HG03064 (cell line): ENCODE measurements around the gene ANKFN1.

Experiments
- ATAC-seq: cut with Tn5 transposase; IDR thresholded peaks from one replicate; pipeline ENCODE4 v1.9.1; 2021; ENCODE audit warnings: low read depth; ENCODE audit not compliant: unreplicated experiment

The ANKFN1 gene

DNA sequence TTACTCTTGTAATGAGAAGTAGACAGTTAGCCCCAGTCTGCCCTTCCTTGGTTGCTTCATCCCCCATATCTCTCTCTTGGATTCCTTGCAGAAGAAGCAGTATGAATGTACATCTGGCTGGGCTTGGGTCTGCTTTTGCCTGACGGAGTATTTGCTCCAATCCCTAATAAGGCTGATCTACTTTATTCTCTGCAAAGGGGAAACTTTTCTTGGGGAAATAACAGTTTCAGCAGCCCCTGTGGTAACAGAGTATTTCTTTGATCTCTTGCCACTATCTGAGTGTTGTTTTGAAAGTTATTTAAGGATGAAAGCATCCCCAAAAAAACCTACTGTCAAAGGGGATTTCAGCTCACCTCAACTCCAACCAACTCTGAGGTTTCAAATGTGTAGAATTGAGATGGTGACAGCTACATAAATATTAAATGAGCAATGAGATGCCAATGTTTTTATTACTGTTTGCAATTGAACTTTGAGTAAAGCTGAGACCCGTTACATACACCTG, 271.3 kb downstream of the ANKFN1 start:
- ATAC-seq = no peak

DNA sequence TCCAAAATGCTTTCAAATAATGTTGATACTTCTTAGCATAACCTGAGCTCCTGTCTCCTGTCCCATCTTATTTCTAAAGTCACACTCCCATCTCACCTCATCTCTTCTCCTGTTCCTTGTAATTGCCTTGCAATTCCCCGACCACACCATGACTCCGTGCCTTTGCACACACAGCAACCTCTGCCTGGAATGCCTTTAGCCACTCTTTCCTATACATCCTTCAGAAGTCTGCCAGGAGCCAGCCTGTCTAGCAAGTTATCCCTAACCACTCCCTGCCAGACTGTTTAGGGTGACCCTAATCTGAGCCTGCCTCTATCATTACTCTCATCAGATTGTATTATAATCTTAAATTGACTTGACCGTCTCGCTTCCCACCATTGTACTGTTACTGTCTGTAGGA, 272.2 kb downstream of the ANKFN1 start:
- ATAC-seq = no peak

- ATAC-seq = no peak
Measured at GRCh38 chr17:56426901-56427300, 273.6 kb downstream of the ANKFN1 start.

- no peak for ATAC-seq
Measured at GRCh38 chr17:56431736-56432135, 278.5 kb downstream of the ANKFN1 start.

- ATAC-seq = no peak
Measured at GRCh38 chr17:56432443-56432842, 279.2 kb downstream of the ANKFN1 start.

- ATAC-seq = no peak
Measured at GRCh38 chr17:56434610-56435009, 281.3 kb downstream of the ANKFN1 start.

DNA sequence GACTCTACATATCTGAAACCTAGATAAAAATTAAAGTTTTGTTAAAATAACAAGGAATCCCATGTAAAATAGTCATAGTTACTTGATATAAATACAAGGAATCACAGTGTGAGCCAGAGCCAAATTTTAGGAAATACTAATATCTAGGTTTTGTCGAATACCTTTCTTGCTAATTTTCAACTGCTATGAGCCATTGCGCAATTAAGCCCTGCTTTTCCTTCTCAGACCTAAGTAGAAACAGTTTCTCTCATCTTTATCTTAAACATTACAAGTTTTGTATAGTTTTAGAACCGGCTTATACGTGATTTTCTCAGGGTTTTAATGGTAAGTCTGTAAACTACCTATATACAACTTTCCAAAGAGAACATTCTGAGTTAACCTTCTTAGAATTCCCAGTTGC, 282.9 kb downstream of the ANKFN1 start:
- no peak for ATAC-seq

DNA sequence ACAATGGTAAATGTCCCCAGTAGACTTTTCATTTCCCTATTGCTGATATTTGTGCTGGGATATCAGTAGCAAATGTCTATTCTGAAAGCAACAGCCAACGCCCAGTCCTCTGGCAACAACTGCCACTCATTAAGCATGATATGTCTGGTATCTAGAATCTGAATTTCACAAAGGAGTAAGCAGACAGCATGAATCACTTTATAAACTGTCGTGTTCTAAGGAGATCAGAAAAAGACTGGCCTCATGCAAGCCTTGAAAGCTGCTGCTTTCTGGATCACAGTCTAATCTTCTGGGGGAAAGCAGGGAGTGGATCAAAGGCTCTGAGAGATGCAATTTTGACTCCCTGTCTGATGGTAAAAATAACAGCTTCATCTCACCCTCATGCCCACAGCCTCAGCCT, 287.1 kb downstream of the ANKFN1 start:
- no peak for ATAC-seq

DNA sequence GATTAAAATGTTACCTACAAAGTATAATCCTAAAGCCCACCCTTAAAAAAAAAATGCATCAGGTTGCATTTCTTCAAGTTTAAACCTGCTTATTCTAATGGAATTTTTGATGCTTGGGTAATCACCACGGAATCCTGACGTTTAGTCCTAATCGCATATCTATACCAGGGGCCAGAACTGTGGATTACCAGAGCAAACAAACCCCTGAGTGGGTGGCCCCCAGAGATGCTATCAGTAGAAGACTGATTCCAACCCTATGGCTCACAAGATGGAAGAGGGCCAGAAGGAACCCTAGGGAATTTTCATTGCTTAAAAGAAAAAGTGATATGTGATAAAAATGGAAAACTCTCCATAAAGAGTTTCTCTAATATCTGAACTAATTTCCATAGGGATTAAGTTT, 288.0 kb downstream of the ANKFN1 start:
- ATAC-seq = no peak

GRCh38 chr17:56445692-56446411, 292.6 kb downstream of the ANKFN1 start:
- ATAC-seq = no peak

GRCh38 chr17:56447171-56447570, 293.9 kb downstream of the ANKFN1 start:
- no peak for ATAC-seq

DNA sequence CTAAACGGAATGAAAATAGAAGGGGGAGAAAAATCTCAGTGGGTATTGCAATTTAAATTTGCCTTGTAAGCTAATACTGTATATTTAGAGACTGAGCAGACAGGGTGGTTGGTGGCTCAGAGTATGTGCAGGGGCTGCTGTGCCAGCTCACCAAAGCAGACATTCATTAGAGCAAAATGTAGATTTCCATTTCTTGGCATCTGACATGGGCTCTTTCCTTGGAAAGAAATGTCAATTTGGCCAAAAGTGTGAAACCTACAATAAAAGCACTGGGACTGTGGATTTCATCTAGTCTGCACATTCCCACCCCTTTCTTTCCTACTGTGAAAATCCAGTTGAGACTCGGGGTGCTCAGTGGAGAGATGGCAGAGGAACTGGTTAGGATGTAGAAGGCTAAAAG, 295.1 kb downstream of the ANKFN1 start:
- ATAC-seq = no peak

DNA sequence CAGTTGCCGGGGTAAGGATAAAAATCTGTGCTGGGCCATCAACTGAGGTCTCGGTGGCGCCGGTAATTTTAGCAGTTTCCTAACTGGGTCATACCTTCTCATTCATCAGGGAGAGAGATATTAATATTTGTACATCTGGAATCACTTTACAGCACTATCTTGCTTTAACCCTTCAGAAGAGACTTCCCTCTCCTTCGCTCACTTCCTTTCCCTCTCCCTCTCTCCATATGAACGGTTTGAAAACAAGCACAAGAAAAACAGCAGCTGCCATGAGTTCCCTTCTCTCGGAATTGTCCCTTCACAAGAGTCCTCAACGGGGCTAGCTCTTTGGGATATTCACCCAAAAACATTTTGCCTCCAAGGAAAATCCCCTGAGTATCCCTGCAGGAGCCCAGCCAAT, 295.9 kb downstream of the ANKFN1 start:
- ATAC-seq = no peak

GRCh38 chr17:56451629-56452028, 298.4 kb downstream of the ANKFN1 start:
- no peak for ATAC-seq

DNA sequence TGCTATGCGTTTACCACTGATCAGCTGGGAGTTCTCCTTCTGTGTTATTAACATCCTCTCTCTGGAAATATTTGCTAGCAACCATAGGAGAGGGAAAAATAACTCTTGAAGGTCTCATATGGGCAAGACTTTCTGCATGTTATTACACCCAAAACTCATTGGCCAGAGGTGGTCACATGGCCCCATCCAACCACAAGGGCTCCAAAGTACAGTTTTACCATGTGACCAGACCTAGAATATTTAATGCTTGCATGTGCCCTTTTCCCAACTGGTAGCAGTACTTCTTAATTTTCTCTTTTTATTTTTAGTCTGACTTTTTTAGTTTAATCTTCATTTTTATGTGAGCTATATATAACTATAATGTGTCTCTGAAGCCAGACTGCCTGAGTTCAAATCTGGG, 299.2 kb downstream of the ANKFN1 start:
- no peak for ATAC-seq

- ATAC-seq = no peak
Measured at GRCh38 chr17:56457501-56457900, 304.2 kb downstream of the ANKFN1 start.

DNA sequence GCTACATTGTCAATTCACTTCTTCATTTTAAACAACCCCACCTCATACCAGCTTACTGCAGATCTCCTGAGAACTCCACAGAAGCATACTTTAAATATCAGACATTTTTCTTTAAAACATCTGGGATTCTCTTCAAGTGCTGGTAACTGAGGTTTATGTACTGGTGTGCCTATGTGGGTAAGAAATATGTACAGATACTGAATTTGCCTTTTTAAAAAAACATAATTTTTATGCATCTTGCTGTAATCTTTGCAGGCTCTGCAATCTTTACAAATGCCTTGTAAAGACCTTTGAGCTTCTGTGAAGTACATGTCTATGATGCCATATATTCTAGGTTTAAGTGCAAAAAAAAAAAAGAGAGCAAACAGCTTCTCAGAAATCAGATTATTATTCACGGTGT, 312.6 kb downstream of the ANKFN1 start:
- ATAC-seq = no peak

- ATAC-seq = no peak
Measured at GRCh38 chr17:56468840-56469239, 315.6 kb downstream of the ANKFN1 start.

DNA sequence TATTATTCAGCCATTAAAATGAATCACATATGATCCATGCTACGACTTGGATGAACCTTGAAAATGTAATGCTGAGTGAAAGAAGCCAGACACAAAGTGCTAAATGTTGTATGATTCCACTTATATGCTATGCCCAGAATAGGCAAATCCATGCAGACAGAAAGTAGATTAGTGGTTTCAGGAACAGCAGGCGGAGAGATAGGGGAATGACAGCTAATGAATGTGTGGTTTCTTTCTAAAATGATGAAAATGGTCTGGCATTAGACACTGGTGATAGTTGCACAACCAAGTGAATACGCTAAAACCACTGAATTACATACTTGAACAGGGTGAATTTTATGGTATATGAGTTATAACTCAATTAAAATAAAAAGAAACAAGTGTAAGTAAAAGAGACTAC, 318.4 kb downstream of the ANKFN1 start:
- ATAC-seq = no peak

DNA sequence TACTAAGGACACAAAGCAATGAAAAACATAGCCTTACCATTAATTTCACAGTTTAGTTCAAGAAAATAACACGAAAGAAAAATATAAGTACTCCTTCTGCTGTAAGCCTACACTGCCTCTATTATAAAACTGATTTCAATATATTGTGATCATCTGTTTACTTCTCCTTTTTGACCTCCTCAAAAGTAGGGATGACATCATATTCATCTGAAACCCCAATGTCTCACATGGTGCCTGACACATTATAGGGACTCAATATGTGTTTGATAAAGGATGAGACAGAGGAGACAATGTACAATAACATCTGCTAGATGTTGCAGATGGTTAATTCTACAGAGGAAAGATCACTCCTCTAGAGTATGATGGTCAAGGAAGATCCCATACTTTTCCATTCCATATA, 321.8 kb downstream of the ANKFN1 start:
- no peak for ATAC-seq

DNA sequence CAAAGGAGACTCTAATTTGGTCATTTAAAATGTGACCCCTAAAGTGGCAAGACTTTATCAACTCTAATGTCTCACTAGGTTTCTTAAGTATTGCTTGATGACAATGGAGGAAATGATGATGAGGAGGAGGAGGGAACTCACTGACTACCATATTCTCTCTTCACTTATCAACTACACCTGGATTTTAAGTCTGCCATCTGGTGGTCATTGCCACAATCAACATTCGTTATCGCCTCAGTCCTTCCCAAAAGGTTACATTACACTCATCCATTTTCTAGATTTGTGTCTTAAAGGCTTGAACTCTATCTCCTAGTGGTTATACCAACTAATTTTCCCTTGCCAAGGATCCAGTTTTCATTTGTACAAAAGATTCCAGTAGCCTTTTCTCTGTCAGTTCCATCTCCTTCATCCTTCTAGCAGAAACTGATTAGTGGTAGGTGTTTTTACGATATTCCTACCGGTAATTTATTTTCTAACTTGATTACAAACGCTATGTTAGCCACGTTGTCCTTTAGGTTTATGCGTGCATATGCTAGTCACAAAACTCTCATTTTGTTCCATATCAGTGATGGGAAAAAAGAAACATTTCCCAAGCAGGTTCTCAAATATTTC, 325.7 kb downstream of the ANKFN1 start:
- no peak for ATAC-seq

DNA sequence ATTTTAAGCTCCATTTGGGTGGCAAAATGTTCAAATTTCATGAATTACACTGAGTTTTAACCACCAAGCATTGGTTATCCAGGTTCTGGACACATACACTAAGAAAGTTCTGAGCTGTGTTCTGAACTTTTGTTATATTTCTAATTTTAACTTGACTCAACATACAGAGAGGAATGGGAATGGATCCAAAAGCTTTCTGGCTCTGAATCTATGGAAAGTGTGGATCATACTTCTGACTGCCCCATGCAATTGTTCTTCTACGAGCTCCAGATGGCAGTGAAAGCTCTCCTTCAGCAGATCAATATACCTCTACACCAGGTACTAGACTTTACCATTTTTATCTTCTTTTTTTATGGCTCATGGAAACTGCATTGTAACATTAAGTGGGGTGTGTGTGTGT, 327.2 kb downstream of the ANKFN1 start:
- no peak for ATAC-seq
